ENCODE measurements around the gene CLASRP. TPM values are rescaled to one million over a fixed set of nuclear protein-coding genes. Genes with fewer than 3 reads are reported as not detected.
A peak's percentile ranks its signal among the peaks of the same experiment; 100 is the strongest.

CLASRP gene
- total and polyA plus RNA-seq, 9 donors: 29.5 to 113 (median 80.3) TPM

DNA sequence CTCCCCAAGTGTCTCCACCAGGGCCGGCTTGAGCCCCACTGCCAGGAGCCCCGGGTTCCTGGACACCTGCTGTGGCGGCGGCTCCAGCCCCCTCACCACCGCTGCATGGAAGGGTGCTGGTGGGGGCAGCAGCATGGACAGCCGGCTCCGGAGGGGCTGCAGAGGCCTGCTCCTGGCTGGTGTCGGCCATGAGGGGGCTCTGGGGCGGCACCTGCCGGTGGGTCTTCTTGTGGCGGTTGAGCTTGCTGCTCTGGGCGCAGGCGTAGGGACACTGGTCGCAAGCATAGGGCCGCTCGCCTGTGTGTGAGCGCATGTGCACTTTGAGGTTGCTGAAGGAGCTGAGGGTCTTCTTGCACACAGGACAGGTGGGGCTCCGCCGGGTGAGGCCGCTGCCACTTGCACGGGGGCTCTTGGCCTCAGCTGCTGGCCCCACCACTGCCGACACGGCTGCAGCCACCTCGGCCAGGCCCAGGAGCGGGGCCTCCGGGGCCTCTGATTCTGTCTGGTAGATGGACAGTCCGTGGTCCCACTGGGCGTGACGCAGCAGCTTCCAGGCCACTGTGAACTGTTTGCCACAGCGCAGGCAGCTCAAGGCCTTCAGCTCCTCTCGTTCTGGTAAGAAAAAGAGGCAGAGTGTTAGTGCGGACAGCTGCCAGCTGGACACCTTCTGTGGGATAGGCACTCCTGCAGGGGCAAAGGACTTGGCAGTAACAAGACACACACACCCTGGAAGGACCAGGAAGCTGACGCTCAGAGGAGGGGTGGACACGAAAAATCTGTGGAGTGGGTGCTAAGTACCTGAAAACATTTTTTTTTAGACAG, 33.3 kb downstream of the CLASRP start:
- Histone ChIP-seq H3K27ac (no peak overlapping the region), H3K36me3 (no peaks in the 10 kb centered on the region), H3K4me3 (no peak overlapping the region), H3K27me3 (no peaks in the 10 kb centered on the region), H3K9me3 (no peaks in the 10 kb centered on the region), H3K4me1 (ENCODE audit: insufficient read depth) (peaks cover 6% of the 10 kb centered on the region)
- intact Hi-C loops (cut with DNase I): no loop called here
- no peak for DNase-seq
- 73 to 81% (median 74%) methylated on average over 27 to 34 of the region's 34 CpGs for WGBS, 3 donors
- TF ChIP-seq POLR2A (IDR thresholded peaks at IDR 0.05): no peak
- TF ChIP-seq, protein P1, sequence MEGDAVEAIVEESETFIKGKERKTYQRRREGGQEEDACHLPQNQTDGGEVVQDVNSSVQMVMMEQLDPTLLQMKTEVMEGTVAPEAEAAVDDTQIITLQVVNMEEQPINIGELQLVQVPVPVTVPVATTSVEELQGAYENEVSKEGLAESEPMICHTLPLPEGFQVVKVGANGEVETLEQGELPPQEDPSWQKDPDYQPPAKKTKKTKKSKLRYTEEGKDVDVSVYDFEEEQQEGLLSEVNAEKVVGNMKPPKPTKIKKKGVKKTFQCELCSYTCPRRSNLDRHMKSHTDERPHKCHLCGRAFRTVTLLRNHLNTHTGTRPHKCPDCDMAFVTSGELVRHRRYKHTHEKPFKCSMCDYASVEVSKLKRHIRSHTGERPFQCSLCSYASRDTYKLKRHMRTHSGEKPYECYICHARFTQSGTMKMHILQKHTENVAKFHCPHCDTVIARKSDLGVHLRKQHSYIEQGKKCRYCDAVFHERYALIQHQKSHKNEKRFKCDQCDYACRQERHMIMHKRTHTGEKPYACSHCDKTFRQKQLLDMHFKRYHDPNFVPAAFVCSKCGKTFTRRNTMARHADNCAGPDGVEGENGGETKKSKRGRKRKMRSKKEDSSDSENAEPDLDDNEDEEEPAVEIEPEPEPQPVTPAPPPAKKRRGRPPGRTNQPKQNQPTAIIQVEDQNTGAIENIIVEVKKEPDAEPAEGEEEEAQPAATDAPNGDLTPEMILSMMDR (IDR thresholded peaks at IDR 0.05): no peak
- TF ChIP-seq EP300 (IDR thresholded peaks at IDR 0.05): no peak

DNA sequence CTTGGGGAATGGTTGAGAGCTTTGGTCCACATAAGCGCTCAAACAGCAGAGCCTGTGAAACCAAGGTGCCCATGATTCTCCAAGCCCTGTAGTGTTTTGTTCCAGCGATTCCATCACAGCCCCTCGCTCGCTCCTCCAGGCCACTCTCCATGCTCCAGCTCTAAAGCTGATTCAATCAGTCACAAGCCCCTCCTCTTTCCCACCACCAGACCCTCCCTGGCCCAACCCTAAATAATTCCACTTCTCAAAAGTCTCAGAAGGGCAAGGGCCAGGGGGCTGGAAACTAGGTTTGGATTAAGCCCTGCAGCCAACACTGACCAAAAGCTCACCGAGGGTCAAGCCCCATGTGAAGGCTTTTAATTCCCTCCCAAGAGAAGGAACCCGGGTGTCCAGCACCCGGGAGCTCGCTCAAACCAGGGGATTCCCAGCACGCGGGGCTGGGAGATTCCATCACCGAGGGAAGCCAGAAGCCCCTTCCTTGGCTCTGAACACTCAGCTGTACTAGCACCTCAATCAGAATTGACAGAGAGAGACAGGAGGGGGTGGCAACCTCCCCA, 36.0 kb downstream of the CLASRP start:
- DNase-seq: no peak
- Histone ChIP-seq H3K9me3 (no peaks in the 10 kb centered on the region), H3K4me3 (no peak overlapping the region), H3K27ac (no peak overlapping the region), H3K27me3 (no peaks in the 10 kb centered on the region), H3K36me3 (no peaks in the 10 kb centered on the region), H3K4me1 (ENCODE audit: insufficient read depth) (peaks cover 6% of the 10 kb centered on the region)
- WGBS, 3 donors: 65 to 75% (median 67%) methylated on average over 11 of the region's 11 CpGs
- TF ChIP-seq EP300 (IDR thresholded peaks at IDR 0.05) (no peak), POLR2A (IDR thresholded peaks at IDR 0.05) (no peak)
- TF ChIP-seq, protein P1 (IDR thresholded peaks at IDR 0.05): no peak
- intact Hi-C loops (cut with DNase I): no loop called here

DNA sequence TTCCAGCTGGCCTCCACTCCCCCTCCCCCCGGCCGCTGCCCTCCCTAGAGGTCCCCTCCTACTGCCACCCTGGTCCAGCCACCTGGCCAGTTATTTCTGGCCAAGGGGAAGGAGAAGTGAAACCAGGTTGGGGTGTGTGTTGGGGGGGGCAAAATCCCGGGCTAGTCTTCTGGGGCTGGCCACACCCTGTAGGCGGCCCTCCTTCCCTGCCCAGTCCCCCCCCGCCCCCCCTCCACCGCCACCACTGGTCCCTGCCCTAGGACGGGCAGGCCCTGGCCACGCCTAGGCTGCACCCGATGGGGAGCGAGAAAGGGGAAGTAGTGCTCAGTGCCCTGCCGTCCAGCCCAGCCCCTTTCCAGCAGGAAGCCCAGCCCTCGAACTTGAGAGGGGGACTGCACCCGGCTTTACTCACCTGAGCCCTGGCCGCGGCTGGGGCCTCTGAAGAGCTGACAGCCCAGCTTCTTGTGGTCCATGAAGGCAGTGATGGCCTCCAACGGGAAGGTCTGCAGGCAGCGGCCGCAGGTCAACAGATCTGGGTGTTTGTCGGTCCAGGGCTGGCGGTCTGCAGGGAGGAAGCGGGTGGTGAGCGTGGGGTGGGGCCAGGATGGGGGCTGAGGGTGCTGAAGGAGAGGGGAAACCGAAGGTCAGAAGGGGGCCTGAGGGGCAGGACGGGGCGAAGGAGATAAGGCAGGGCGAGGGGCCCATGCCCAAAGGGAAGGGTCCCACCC, 36.6 kb downstream of the CLASRP start:
- TF ChIP-seq EP300 (IDR thresholded peaks at IDR 0.05) (no peak), POLR2A (IDR thresholded peaks at IDR 0.05) (no peak)
- TF ChIP-seq, protein P1 (IDR thresholded peaks at IDR 0.05): no peak
- peak overlapping the region; percentile 36 for H3K4me3 ChIP-seq
- intact Hi-C loops (cut with DNase I): no loop called here
- no peaks in the 10 kb centered on the region for H3K36me3 ChIP-seq
- H3K27ac ChIP-seq: no peak overlapping the region
- 20 to 37% (median 32%) methylated on average over 22 to 26 of the region's 26 CpGs for WGBS, 3 donors
- no peaks in the 10 kb centered on the region for H3K27me3 ChIP-seq
- H3K4me1 ChIP-seq (ENCODE audit: insufficient read depth): peaks cover 6% of the 10 kb centered on the region
- no peaks in the 10 kb centered on the region for H3K9me3 ChIP-seq
- DNase-seq: no peak

GRCh38 chr19:45076029-45076850, 37.4 kb downstream of the CLASRP start, which contains the start of gene ZNF296:
Gene ZNF296 (minus strand): TSS chr19:45076478. CDS start chr19:45076373, 105 bp downstream.
- intact Hi-C loops (cut with DNase I): no loop called here
- peak in 2 of 5 donors; percentile 50 to 57 for DNase-seq
- Histone ChIP-seq H3K4me3 (peak within 1 kb of the TSS; percentile 36), H3K27me3 (no peaks in the 10 kb centered on the region), H3K27ac (no peak within 1 kb of the TSS), H3K4me1 (ENCODE audit: insufficient read depth) (peaks cover 6% of the 10 kb centered on the region), H3K36me3 (no peaks in the 10 kb centered on the region), H3K9me3 (no peaks in the 10 kb centered on the region)
- no peak for TF ChIP-seq EP300 (IDR thresholded peaks at IDR 0.05)
- no peak for TF ChIP-seq POLR2A (IDR thresholded peaks at IDR 0.05)
- TF ChIP-seq, protein P1 (IDR thresholded peaks at IDR 0.05): no peak
- 2 to 3% (median 3%) methylated on average over 45 to 81 of the region's 81 CpGs for WGBS, 3 donors
